OCI-LY3 (cell line): ENCODE data around the gene ZNF275.

Experiments used
- EZH2phosphoT487 ChIP-seq: fragments of 200-600 bp; shearing (Covaris generic); IDR thresholded peaks from 2 replicates; pipeline ENCODE4 v1.6.1; 2018; ENCODE audit warnings: antibody characterized with exemption, mixed run types, low read depth
- TF ChIP-seq, protein P1 (sequence below): fragments of 200-600, 300-600 bp; sonication (generic); IDR thresholded peaks from 2 replicates; pipeline ENCODE4 v1.5.1; 2014; ENCODE audit warnings: antibody characterized with exemption, low read length, low read depth

DNA sequence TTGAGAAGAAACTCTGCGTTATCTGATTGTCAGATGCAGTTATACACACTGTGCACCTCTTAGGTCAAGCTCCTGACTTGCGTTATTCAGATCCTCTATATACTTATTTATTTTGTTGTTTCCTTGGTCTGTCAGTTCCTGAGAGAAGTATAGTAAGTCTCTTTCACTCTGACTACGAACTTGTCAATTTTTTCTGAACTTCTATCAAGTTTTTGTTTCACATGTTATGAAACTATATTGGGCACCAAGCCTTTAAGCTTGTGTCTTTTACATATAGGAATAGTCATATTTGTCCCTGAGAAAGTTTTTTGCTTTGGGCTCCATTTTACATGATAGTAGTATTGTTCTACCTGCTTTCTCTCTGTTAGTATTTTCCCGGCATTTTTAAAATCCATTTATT, 31.7 kb downstream of the ZNF275 start:
- TF ChIP-seq, protein P1, sequence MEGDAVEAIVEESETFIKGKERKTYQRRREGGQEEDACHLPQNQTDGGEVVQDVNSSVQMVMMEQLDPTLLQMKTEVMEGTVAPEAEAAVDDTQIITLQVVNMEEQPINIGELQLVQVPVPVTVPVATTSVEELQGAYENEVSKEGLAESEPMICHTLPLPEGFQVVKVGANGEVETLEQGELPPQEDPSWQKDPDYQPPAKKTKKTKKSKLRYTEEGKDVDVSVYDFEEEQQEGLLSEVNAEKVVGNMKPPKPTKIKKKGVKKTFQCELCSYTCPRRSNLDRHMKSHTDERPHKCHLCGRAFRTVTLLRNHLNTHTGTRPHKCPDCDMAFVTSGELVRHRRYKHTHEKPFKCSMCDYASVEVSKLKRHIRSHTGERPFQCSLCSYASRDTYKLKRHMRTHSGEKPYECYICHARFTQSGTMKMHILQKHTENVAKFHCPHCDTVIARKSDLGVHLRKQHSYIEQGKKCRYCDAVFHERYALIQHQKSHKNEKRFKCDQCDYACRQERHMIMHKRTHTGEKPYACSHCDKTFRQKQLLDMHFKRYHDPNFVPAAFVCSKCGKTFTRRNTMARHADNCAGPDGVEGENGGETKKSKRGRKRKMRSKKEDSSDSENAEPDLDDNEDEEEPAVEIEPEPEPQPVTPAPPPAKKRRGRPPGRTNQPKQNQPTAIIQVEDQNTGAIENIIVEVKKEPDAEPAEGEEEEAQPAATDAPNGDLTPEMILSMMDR = no peak
- no peak for TF ChIP-seq EZH2phosphoT487
